NT2/D1 (cell line): ENCODE measurements around the gene DIS3L2.
"Not testable (repeated sequence)": the region's sequence is repeated elsewhere in the genome, so short reads cannot be mapped to it uniquely, and the experiment has no call there.

Source experiments
- DNase-seq: peaks from one replicate; pipeline ENCODE4 v3.0.0-alpha.2; 2011; ENCODE audit warnings: low read depth, low spot score
- H3K27me3 ChIP-seq: 2 replicates; pipeline ENCODE4 v1.6.0; 2011; ENCODE audit warnings: mild to moderate bottlenecking; ENCODE audit not compliant: insufficient read length, insufficient read depth
- H3K36me3 ChIP-seq: 2 replicates; pipeline ENCODE4 v1.6.1; 2011; ENCODE audit warnings: mild to moderate bottlenecking, low read length, mixed read lengths; ENCODE audit not compliant: insufficient read depth, insufficient read length
- H3K4me1 ChIP-seq: 2 replicates; pipeline ENCODE4 v1.5.1; 2011; ENCODE audit not compliant: insufficient read depth, insufficient read length
- H3K4me3 ChIP-seq: 2 replicates; pipeline ENCODE4 v1.5.1; 2011; ENCODE audit warnings: low read depth; ENCODE audit not compliant: insufficient read length
- H3K9ac ChIP-seq: 2 replicates; pipeline ENCODE4 v1.6.0; 2011; ENCODE audit warnings: low read depth; ENCODE audit not compliant: insufficient read length
- H3K9me3 ChIP-seq: 2 replicates; pipeline ENCODE4 v1.5.1; 2011; ENCODE audit warnings: mild to moderate bottlenecking, low read length; ENCODE audit not compliant: insufficient read depth
- SUZ12 ChIP-seq: IDR thresholded peaks from 2 replicates; pipeline ENCODE4 v1.6.1; 2011; ENCODE audit not compliant: insufficient read length, insufficient read depth; ENCODE audit errors: extremely low read depth
- YY1 ChIP-seq: IDR thresholded peaks from 2 replicates; pipeline ENCODE4 v1.6.1; 2011; ENCODE audit not compliant: insufficient read length, insufficient read depth
- ZNF274 ChIP-seq: IDR thresholded peaks from 2 replicates; pipeline ENCODE4 v1.6.1; 2011; ENCODE audit warnings: mild to moderate bottlenecking, low read depth, low read length

The DIS3L2 gene

GRCh38 chr2:232023426-232023825 lies 61.9 kb downstream of the DIS3L2 start:
- no peak overlapping the region for H3K4me3 ChIP-seq
- H3K36me3 ChIP-seq, result peaks cover 16% of the 10 kb centered on the region
- no peaks in the 10 kb centered on the region for H3K27me3 ChIP-seq
- H3K4me1 ChIP-seq, result no peaks in the 10 kb centered on the region
- H3K9ac ChIP-seq, result no peak overlapping the region
- no peak for TF ChIP-seq SUZ12
- no peak for TF ChIP-seq YY1
- no peak for TF ChIP-seq ZNF274
- DNase-seq, result no peak
- no peaks in the 10 kb centered on the region for H3K9me3 ChIP-seq

- Histone ChIP-seq H3K36me3 (peaks cover 16% of the 10 kb centered on the region), H3K9me3 (no peaks in the 10 kb centered on the region), H3K4me3 (no peak overlapping the region), H3K27me3 (no peaks in the 10 kb centered on the region), H3K4me1 (no peaks in the 10 kb centered on the region), H3K9ac (no peak overlapping the region)
- DNase-seq, result no peak
- no peak for TF ChIP-seq YY1
- TF ChIP-seq ZNF274, result no peak
- no peak for TF ChIP-seq SUZ12
Observed at GRCh38 chr2:232024457-232024856, 62.9 kb downstream of the DIS3L2 start.

GRCh38 chr2:232026910-232027309 lies 65.4 kb downstream of the DIS3L2 start:
- DNase-seq, result no peak
- no peak for TF ChIP-seq YY1
- Histone ChIP-seq H3K27me3 (no peaks in the 10 kb centered on the region), H3K9ac (no peak overlapping the region), H3K4me1 (no peaks in the 10 kb centered on the region), H3K4me3 (no peak overlapping the region), H3K36me3 (peaks cover 26% of the 10 kb centered on the region), H3K9me3 (no peaks in the 10 kb centered on the region)

- Histone ChIP-seq H3K27me3 (no peaks in the 10 kb centered on the region), H3K36me3 (peaks cover 26% of the 10 kb centered on the region), H3K4me1 (no peaks in the 10 kb centered on the region), H3K4me3 (no peak overlapping the region), H3K9me3 (no peaks in the 10 kb centered on the region), H3K9ac (no peak overlapping the region)
- no peak for TF ChIP-seq YY1
- no peak for TF ChIP-seq SUZ12
- no peak for DNase-seq
Observed at GRCh38 chr2:232027530-232027929, 66.0 kb downstream of the DIS3L2 start.

GRCh38 chr2:232028071-232028470 lies 66.6 kb downstream of the DIS3L2 start:
- Histone ChIP-seq H3K4me1 (no peaks in the 10 kb centered on the region), H3K4me3 (no peak overlapping the region), H3K36me3 (peaks cover 26% of the 10 kb centered on the region), H3K9me3 (no peaks in the 10 kb centered on the region), H3K27me3 (no peaks in the 10 kb centered on the region), H3K9ac (no peak overlapping the region)
- no peak for DNase-seq
- TF ChIP-seq ZNF274, result no peak
- no peak for TF ChIP-seq SUZ12
- TF ChIP-seq YY1, result no peak

- TF ChIP-seq YY1 (no peak), ZNF274 (no peak), SUZ12 (no peak)
- no peak overlapping the region for H3K4me3 ChIP-seq
- no peaks in the 10 kb centered on the region for H3K4me1 ChIP-seq
- H3K9me3 ChIP-seq, result no peaks in the 10 kb centered on the region
- H3K27me3 ChIP-seq, result no peaks in the 10 kb centered on the region
- peaks cover 23% of the 10 kb centered on the region for H3K36me3 ChIP-seq
- no peak for DNase-seq
- no peak overlapping the region for H3K9ac ChIP-seq
Observed at GRCh38 chr2:232028631-232029030, 67.1 kb downstream of the DIS3L2 start.

- H3K9ac ChIP-seq, result no peak overlapping the region
- no peaks in the 10 kb centered on the region for H3K4me1 ChIP-seq
- H3K36me3 ChIP-seq, result peaks cover 20% of the 10 kb centered on the region
- H3K27me3 ChIP-seq, result no peaks in the 10 kb centered on the region
- DNase-seq, result no peak
- no peak overlapping the region for H3K4me3 ChIP-seq
- TF ChIP-seq ZNF274 (no peak), SUZ12 (no peak), YY1 (no peak)
- H3K9me3 ChIP-seq, result no peaks in the 10 kb centered on the region
Observed at GRCh38 chr2:232029346-232029745, 67.8 kb downstream of the DIS3L2 start.

- DNase-seq, result no peak
- TF ChIP-seq YY1, result no peak
- TF ChIP-seq SUZ12, result no peak
- TF ChIP-seq ZNF274, result no peak
- H3K4me1 ChIP-seq, result no peaks in the 10 kb centered on the region
Observed at GRCh38 chr2:232030229-232030628, 68.7 kb downstream of the DIS3L2 start.

GRCh38 chr2:232035292-232035691 lies 73.8 kb downstream of the DIS3L2 start:
- H3K9me3 ChIP-seq, H3K27me3 ChIP-seq, H3K36me3 ChIP-seq: not testable (repeated sequence)

More at GRCh38 chr2:232030229-232030628, 68.7 kb downstream of the DIS3L2 start:
- no peak overlapping the region for H3K9ac ChIP-seq
- peaks cover 20% of the 10 kb centered on the region for H3K36me3 ChIP-seq
- H3K9me3 ChIP-seq, result no peaks in the 10 kb centered on the region
- H3K27me3 ChIP-seq, result no peaks in the 10 kb centered on the region
- H3K4me3 ChIP-seq, result no peak overlapping the region

GRCh38 chr2:232036876-232037275 lies 75.4 kb downstream of the DIS3L2 start:
- H3K4me1 ChIP-seq, H3K9me3 ChIP-seq, H3K4me3 ChIP-seq, H3K9ac ChIP-seq, H3K27me3 ChIP-seq, H3K36me3 ChIP-seq, DNase-seq: not testable (repeated sequence)

More at GRCh38 chr2:232035292-232035691, 73.8 kb downstream of the DIS3L2 start:
- H3K4me3 ChIP-seq, H3K4me1 ChIP-seq, H3K9ac ChIP-seq, DNase-seq: not testable (repeated sequence)
